Erythroblast (primary cell): ENCODE results near the gene PHACTR3.

Experiments
- GATA1 ChIP-seq: IDR thresholded peaks from 2 replicates; pipeline ENCODE4 v1.6.1; 2011; ENCODE audit warnings: low read depth, mild to moderate bottlenecking, control low read depth, low read length, moderate library complexity
- POLR2A ChIP-seq: IDR thresholded peaks from 2 replicates; pipeline ENCODE4 v1.6.1; 2011; ENCODE audit warnings: mild to moderate bottlenecking, low read length

DNA sequence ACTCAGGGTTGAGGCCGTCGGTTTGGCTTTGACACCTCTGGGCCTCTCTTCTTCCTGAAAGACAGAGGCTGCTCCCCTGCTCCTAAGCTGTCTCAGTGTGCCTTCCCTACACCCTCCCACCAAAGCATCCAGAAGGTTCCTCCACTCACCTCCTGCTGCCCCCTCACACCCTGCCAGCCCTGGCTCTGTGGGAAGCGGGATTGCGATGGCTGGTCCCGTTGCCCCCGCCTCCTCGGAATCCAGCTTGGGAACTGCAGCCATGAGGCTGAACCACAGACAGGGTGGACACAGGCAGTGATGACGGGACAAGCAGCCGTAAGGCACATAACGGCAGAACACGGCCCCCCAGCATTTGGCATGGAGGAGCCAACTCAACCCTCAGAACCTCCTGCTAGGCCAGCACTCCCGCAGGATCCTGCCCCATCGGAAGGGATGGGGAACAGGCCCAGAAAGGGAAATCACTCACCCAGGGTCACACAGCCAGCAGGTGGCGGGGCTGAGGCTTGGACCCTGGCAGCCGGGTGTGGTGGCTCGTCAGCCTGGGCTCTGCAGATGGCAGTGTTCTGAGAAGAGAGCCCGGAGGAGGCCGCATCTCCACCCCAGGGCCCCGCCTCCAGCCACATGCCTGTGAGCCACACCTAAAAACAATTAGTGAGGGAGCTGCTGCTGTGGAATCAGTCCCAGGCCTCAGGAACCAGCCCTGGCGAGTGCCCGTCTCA, 139.6 kb downstream of the PHACTR3 start:
- TF ChIP-seq POLR2A (no peak), GATA1 (no peak)
